OCI-LY1 (cell line): ENCODE data around the gene CYP11A1.

ENCODE experiments used
- H2AFZ ChIP-seq: fragments of 200-600 bp; sonication (generic), shearing (Covaris generic); 2 replicates; pipeline ENCODE4 v1.6.0; 2014; ENCODE audit warnings: antibody characterized with exemption, mild to moderate bottlenecking, low read length
- H3F3A ChIP-seq: fragments of 200-600 bp; sonication (generic), shearing (Covaris generic); 2 replicates; pipeline ENCODE4 v1.6.0; 2014; ENCODE audit warnings: mild to moderate bottlenecking, antibody characterized with exemption, low read length, moderate library complexity; ENCODE audit not compliant: insufficient read depth
- H3K27ac ChIP-seq: fragments of 200-600 bp; sonication (generic); 2 replicates; pipeline ENCODE4 v1.5.1; 2014; ENCODE audit warnings: low read length, mixed run types, mild to moderate bottlenecking, low read depth; ENCODE audit not compliant: poor library complexity, severe bottlenecking
- H3K27me3 ChIP-seq: fragments of 200-600 bp; sonication (generic); 2 replicates; pipeline ENCODE4 v1.6.0; 2014; ENCODE audit warnings: antibody characterized with exemption, mild to moderate bottlenecking, low read length, moderate library complexity; ENCODE audit not compliant: insufficient read depth
- H3K36me3 ChIP-seq: fragments of 200-600 bp; sonication (generic); 2 replicates; pipeline ENCODE4 v1.6.1; 2014; ENCODE audit warnings: mild to moderate bottlenecking, antibody characterized with exemption, low read length, moderate library complexity, mixed read lengths; ENCODE audit not compliant: insufficient read depth
- H3K4me1 ChIP-seq: fragments of 200-600 bp; sonication (generic); 2 replicates; pipeline ENCODE4 v1.5.1; 2014; ENCODE audit warnings: mild to moderate bottlenecking, low read length, moderate library complexity; ENCODE audit not compliant: insufficient read depth, severe bottlenecking
- H3K4me2 ChIP-seq: fragments of 200-600 bp; sonication (generic), shearing (Covaris generic); 2 replicates; pipeline ENCODE4 v1.6.1; 2014; ENCODE audit warnings: low read length
- H3K4me3 ChIP-seq: fragments of 200-600 bp; sonication (generic); 2 replicates; pipeline ENCODE4 v1.5.1; 2014; ENCODE audit warnings: low read length, low read depth, mild to moderate bottlenecking, mixed read lengths; ENCODE audit not compliant: poor library complexity, severe bottlenecking
- H3K79me2 ChIP-seq: fragments of 200-600 bp; shearing (Covaris generic); 2 replicates; pipeline ENCODE4 v1.6.1; 2016; ENCODE audit warnings: mixed run types, low read length, mixed read lengths; ENCODE audit not compliant: insufficient read depth
- H3K9ac ChIP-seq: fragments of 200-600 bp; sonication (generic), shearing (Covaris generic); 2 replicates; pipeline ENCODE4 v1.6.1; 2014; ENCODE audit warnings: mild to moderate bottlenecking, low read length, mixed read lengths
- H3K9me2 ChIP-seq: fragments of 200-600 bp; sonication (generic), shearing (Covaris generic); 2 replicates; pipeline ENCODE4 v1.6.1; 2014; ENCODE audit warnings: low read depth, mild to moderate bottlenecking, low read length, mixed read lengths
- H3K9me3 ChIP-seq: fragments of 200-600 bp; shearing (Covaris generic); 2 replicates; pipeline ENCODE4 v1.6.1; 2014; ENCODE audit warnings: low read length, mixed read lengths
- H4K20me1 ChIP-seq: fragments of 200-600 bp; sonication (generic), shearing (Covaris generic); 2 replicates; pipeline ENCODE4 v1.6.0; 2016; ENCODE audit warnings: mild to moderate bottlenecking, low read length; ENCODE audit not compliant: insufficient read depth
- CTCF ChIP-seq: fragments of 200-600 bp; sonication (generic), shearing (Covaris generic); IDR thresholded peaks from 2 replicates; pipeline ENCODE4 v1.5.1; 2017; ENCODE audit warnings: mild to moderate bottlenecking, antibody characterized with exemption, low read length, moderate library complexity, mixed read lengths
- EZH2 ChIP-seq: fragments of 200-600 bp; sonication (generic), shearing (Covaris generic); IDR thresholded peaks from 2 replicates; pipeline ENCODE4 v1.8.0; 2017; ENCODE audit warnings: borderline replicate concordance, mixed run types, mild to moderate bottlenecking, antibody characterized with exemption, low read length, moderate library complexity, mixed read lengths

The CYP11A1 gene

GRCh38 chr15:74376825-74377581 lies 9.6 kb upstream of the CYP11A1 start:
- H4K20me1 ChIP-seq, result no peaks in the 10 kb centered on the region
- peaks cover 17% of the 10 kb centered on the region for H3K4me1 ChIP-seq
- H3K27ac ChIP-seq, result no peak overlapping the region
- no peak overlapping the region for H3K4me2 ChIP-seq
- H3K27me3 ChIP-seq, result no peaks in the 10 kb centered on the region; the same call in 1 of the 2 replicates
- no peaks in the 10 kb centered on the region for H3K36me3 ChIP-seq
- H3K79me2 ChIP-seq, result no peaks in the 10 kb centered on the region
- no peak for TF ChIP-seq EZH2
- no peak for TF ChIP-seq CTCF
- H3F3A ChIP-seq, result no peaks in the 10 kb centered on the region
- H2AFZ ChIP-seq, result no peak overlapping the region
- no peaks in the 10 kb centered on the region for H3K9me3 ChIP-seq
- no peak overlapping the region for H3K4me3 ChIP-seq
- no peak overlapping the region for H3K9ac ChIP-seq
- H3K9me2 ChIP-seq, result no peaks in the 10 kb centered on the region

GRCh38 chr15:74376226-74376625 lies 8.8 kb upstream of the CYP11A1 start:
- Histone ChIP-seq H3K9ac (no peak overlapping the region), H3F3A (no peaks in the 10 kb centered on the region), H3K4me1 (peaks cover 17% of the 10 kb centered on the region), H2AFZ (no peak overlapping the region), H3K27ac (no peak overlapping the region), H3K9me3 (no peaks in the 10 kb centered on the region), H3K36me3 (no peaks in the 10 kb centered on the region), H3K27me3 (no peaks in the 10 kb centered on the region; the same call in 1 of the 2 replicates), H3K4me3 (no peak overlapping the region), H3K9me2 (no peaks in the 10 kb centered on the region), H3K79me2 (no peaks in the 10 kb centered on the region), H3K4me2 (no peak overlapping the region), H4K20me1 (no peaks in the 10 kb centered on the region)
- TF ChIP-seq CTCF, result no peak
- TF ChIP-seq EZH2, result no peak

DNA sequence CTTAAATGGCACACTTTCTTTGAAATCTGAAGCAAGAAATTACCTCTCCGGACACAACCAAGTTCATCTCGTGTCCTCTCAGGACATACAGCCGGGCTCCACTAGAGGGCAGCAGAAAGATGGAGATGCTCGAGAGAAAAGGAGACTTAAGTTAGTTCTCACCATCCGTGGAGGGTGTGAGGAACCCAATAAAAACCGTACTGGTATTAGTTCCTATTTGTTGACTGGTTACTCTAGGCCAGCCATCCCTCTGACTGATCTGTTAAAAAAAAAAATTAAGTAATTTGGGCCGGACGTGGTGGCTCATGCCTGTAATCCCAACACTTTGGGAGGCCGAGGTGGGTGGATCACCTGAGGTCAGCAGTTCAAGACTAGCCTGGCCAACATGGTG lies 7.9 kb upstream of the CYP11A1 start:
- H3K27me3 ChIP-seq, result no peaks in the 10 kb centered on the region; the same call in 1 of the 2 replicates
- no peak overlapping the region for H3K9ac ChIP-seq
- TF ChIP-seq CTCF, result peak; percentile 83
- no peak for TF ChIP-seq EZH2
- H2AFZ ChIP-seq, result no peak overlapping the region
- H4K20me1 ChIP-seq, result no peaks in the 10 kb centered on the region
- peaks cover 17% of the 10 kb centered on the region for H3K4me1 ChIP-seq
- no peaks in the 10 kb centered on the region for H3K9me3 ChIP-seq
- H3K4me3 ChIP-seq, result no peak overlapping the region
- H3F3A ChIP-seq, result no peaks in the 10 kb centered on the region
- H3K4me2 ChIP-seq, result peak overlapping the region; percentile 91; the same call in 1 of the 2 replicates
- no peak overlapping the region for H3K27ac ChIP-seq
- H3K36me3 ChIP-seq, result no peaks in the 10 kb centered on the region
- no peaks in the 10 kb centered on the region for H3K9me2 ChIP-seq
- H3K79me2 ChIP-seq, result no peaks in the 10 kb centered on the region
